NCI-H1105 treated with DMSO at 0.1 percent for 48 hours (cell line): ENCODE data around the gene ZNF366.
A peak's percentile ranks its signal among the peaks of the same experiment; 100 is the strongest.

Source experiments
- DNase-seq: peaks from one replicate; lab custom pipeline; 2025; lab: John Stamatoyannopoulos, UW

ZNF366 gene

DNA sequence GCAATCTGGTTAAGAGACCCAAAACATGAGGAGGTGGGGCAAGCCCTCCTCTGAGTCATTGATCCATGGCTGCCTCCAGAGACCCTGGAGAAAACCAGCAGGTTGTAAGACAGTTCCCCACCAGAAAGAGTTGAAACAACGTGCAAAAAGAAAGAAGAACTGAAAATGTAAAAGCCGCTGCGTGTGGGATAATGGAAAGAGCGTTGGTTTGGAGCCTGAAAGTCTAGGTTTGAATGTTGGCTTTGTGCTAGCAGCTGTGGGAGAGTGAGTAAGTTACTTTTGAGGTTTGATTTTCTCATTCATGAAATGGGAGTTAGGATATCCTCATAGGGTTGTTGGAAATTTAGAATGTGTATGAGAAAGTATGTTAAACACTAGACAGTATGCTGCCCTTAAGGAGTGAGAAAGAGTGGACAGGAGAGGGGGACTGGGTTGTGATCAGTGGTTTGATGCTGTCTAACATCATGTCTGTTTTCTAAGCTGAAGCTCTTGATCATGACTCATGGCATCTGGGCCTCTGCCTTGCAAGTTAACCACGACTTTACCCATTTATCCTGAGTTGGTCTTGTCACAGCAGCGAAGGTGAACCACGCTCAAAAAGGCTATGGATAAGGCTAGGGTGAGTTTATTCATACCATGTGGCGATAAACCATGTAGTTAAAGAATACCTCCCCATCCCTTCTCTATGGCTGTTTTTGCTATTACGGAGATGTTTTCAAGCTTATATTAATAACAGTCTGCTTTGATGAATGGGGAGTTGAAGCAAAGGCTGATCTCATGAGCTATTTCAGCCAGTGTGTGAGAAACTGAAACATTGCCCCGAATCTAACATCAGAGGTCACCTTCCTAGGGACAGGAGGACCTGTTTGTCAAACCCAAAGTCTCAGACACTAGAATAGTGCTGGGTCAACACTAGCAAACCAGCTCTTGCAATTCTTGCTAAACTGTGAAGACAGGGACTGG is 41.3 kb downstream of the ZNF366 start:
- no peak for DNase-seq

DNA sequence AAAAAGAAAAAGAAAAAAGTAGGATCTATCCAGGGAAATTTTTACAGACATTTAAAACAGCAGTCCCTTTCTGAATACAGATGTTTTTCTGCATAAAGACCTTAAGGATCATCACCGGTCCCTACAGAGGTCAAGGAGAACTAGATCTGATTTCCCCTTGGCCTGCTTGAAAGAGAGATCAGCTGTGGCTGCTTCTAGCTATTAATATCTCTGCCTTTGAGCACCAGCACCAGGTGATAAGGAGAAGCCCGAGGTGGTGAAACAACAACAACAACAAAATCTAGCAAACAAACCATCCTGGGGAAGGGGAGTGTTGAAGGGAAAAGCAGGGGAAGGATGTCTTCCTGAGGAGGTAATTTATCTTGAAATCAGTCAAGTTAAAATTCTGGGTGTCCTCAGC is 42.1 kb downstream of the ZNF366 start:
- no peak for DNase-seq

GRCh38 chr5:72464071-72464470 is 43.1 kb downstream of the ZNF366 start:
- no peak for DNase-seq

DNA sequence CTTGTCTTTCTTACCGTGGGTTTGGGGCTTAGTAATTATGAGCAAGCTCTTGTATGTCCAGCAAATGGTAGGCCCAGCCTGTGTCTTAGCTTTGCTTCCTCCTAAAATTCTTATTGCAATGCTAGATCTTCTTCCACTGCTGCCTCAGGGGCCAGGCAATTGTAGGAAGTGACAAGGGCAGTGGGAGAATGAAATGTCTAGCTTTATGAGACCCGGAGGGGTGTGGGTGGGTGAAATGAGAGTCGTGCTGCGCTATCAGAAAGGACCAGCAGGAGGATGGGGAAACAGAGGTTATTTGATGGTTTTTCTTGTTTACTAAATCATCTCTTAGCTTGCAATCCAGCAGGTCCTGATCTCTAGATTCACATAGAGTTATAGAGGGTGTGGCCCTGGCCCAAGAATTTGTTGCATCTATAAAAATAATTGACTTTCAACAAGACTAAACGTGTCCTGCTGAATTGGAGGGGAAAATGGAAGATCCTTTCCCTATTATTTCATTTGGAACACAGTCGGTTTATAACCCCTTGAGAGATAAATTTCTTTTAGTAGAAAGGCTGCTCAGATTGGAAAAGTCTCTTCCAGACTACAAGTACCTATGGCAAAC is 43.7 kb downstream of the ZNF366 start:
- DNase-seq = peak; percentile 44

GRCh38 chr5:72460413-72460812 is 46.8 kb downstream of the ZNF366 start:
- DNase-seq = no peak

DNA sequence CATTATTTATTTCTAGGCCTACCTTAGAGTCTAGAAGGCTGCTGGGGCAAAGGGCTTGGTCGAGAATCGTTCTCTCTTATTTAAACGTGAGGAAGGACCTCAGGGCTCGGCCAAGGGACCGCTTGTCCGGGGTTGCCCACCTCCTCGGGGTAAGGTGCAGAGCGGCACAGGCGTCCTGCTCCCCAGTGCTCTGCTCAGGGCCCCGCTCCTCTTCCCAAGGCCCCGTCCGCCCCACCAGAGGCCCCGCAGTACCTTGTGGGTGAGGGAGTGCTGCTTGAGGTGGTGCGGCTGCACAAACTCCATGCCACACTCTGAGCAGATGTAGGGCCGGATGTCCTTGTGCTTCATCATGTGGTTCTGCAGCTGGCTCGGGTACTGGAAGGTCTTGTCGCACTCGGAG is 47.3 kb downstream of the ZNF366 start:
- DNase-seq = no peak

- no peak for DNase-seq
Measured at GRCh38 chr5:72459089-72459661, 48.0 kb downstream of the ZNF366 start.

DNA sequence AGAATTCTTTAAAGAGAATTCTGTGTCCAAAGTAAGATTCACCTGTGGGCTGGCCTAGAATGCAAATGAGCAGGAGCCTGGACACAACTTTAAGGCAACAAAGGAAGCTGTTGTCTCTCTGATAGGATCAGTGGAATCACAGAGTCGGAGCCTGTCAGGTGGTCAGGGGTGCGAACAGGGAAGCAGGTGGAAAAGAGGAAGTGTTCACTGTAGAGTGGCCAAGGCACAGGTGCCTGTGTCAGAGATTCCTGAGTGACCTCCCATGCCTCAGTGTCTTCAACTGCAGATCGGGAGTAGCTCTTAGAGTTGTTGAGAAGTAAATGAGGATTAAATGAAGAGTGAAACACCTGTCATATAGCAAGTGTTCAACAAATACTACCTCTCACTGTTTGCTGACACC is 48.8 kb downstream of the ZNF366 start:
- no peak for DNase-seq

DNA sequence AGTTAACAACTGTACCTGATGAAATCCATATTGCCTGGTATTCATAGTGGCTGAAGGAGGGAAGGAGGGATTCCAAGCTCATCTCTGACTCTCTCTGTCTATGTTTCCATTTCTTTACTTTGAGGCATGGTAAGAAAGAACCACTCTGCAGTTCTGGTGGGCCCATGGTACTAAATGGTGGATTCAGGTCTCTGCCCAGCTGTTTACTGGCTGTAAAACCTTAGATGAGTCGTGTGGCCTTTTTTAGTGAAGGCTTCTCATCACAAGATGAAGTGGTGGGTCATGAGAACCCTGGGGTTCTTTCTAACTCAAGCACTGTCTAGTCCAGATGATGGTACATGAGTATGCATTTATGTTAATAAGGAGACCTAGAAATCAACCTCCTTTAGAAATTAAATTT is 49.7 kb downstream of the ZNF366 start:
- DNase-seq = no peak

DNA sequence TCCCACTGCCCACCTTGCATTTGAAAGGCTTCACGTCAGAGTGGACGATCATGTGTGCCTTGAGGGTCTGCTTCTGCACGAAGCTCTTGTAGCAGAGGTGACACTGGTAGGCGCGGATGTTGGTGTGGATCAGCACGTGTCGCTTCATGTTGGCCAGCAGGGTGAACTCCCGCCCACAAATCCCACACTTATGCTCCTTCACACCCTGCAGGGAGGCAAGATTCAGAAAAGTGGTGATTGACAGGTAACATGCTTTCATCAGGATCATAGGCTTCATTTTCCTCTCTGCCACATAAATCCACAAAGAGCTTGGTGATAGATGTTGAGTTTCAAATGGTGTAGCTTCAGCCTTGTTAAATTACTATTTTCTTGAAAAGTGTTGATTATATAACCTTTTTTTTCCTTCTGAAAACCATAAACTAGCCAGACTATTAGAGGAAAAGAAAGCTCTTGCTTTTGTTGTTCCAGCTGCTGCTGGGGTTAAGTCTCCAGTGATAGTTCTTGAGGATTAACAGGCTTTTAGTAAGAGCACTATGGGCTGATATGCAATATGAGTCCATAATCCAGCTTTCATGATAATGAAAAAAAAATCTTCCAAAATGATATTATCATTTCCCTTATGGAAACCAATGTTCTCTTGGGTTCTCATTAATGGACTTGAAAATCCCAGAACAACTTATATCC is 50.7 kb downstream of the ZNF366 start:
- DNase-seq = no peak

GRCh38 chr5:72455476-72455875 is 51.7 kb downstream of the ZNF366 start:
- DNase-seq = no peak

DNA sequence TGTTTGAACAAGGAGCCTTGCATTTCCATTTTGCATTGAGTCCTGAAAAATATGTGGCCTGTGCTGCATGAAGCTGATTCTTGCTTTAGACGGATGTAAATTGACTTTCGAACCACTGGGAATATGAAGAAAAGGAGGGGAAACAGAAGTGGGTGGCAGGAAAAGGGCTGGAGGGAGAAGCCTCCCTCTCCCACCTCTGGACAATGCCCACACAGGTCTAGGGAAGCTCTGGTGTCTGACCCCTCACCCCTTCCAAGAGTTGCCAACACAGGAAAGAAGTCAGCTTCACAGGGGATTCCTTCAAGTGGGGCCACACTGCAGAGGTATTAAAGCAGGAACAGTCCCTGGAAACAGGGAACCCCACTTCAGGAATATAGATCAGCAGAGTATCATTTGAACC is 52.2 kb downstream of the ZNF366 start:
- no peak for DNase-seq

GRCh38 chr5:72453246-72453775 is 53.9 kb downstream of the ZNF366 start:
- DNase-seq = no peak

DNA sequence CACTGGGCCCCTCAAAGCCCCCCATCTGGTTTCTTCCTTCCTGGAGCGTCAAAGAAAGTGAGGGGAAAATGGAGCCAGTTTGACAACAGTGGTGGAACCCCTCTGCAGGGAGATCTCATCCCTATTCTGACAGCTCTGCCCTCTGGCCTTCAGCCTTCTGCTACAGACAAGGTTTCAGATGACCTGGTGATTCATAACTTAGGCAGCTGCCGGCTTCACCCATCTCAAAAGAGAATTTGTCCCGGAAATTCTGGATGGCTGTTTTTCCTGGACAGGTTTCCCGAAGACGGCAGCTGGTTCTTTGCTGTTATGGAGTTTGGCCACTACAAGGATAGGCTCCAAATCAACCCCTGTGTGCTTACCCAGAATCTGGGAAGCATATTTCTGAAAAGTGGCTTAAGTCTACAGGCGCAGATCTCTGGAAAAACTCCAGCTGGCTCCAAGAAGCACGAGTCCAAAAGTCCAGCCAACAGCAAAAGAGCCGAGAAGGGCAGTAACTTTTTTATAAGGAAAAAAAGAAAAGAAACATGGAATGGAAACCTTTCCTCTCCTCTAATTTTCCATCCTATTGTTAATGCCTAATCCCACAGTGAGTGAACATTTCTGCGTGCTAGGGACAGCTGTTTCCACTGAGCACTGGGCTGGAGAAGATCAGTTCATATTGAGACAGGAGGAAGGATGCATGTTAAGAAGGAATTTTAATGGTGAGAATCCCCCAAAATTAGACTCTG is 54.5 kb downstream of the ZNF366 start:
- DNase-seq = no peak

DNA sequence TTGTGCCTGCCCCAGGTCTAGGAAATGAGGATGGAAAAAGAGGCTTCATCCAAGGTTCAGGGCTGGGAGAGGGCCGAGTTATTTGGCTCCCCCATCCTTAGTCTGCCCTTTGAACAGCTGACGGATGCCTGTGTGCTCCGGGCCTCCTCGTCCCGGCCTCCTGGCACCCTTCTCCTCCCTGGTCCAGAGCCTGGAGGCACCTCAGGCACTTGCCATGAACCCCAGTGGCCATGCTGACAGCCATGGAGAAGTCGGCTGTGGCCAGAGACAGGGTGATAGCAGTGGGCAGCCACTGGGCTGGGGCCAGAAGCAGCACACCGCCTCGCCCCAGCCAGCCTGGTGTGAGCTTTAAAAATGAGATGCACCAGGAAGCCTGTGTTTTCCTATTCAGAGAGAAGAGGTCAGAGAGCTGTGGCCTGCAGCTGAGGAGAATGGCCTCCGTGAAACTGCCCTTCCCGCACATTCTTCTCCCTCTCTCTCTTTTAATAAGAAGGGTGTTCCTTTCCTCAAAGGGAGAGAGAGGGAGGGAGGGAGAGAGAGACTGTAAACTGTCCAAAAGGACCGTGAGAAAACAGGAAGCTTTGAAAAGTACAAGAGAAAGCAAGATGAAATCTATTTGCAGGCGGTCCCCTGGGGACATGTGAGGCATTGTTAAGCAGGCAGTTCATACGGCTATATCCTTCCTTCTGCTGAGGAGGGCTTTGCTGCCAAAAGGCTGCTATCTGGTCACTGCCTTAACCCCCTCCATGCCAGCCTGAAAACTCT is 55.3 kb downstream of the ZNF366 start:
- no peak for DNase-seq

DNA sequence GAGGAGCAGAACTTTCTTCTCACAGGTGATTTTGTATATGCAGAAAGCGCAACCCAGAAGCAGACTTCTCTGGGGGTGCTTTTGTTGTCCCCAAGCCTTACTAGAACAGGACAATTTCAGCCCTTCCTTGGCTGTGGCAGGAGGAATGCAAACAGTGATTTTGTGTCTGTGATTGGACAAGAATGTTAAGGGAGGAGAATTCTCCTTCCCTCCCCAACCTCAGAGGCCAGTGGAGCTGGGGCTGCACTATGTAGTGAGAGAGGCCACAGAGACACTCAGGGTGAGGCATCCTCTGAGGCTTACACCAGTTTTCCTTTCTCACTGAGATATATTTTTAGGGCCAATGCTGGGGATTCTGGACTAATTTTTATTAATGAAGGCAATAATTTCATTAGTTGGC is 58.8 kb downstream of the ZNF366 start:
- DNase-seq = no peak

DNA sequence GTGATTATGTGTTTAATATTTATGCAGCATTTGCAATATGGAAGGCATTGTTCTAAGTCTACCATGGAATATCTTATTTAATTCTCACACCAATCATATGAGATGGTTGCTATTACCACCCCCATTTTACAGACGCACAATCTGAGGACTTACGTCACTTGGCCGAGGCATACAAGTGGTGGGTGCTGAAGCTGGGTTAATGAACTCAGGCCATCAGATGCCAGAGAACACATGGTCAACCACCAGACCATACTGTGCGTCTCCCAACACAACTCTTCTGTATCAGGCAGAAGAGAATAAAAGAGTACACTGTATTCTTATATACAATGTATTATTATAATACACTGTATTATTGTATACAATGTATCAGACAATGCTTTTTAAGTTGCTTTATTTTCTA is 59.5 kb downstream of the ZNF366 start:
- no peak for DNase-seq

DNA sequence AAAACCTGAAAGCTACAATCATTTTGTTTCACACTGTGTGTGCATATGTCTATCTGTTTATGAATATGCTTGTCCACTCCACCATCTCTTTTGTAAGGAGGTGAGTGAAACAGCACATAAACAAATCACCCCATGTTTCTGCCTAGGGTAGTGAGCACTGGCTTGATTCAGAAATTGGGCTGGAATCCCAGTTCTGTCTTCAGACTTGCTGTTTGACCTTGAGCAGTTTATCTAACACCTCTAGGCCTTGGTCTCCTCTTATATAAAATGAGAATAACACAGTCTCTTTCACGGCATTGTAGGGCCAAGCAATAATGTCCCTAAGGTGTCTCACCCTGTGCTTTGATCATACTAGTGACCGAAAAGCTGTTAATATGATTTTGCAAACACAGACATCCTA is 61.2 kb downstream of the ZNF366 start:
- DNase-seq = no peak

DNA sequence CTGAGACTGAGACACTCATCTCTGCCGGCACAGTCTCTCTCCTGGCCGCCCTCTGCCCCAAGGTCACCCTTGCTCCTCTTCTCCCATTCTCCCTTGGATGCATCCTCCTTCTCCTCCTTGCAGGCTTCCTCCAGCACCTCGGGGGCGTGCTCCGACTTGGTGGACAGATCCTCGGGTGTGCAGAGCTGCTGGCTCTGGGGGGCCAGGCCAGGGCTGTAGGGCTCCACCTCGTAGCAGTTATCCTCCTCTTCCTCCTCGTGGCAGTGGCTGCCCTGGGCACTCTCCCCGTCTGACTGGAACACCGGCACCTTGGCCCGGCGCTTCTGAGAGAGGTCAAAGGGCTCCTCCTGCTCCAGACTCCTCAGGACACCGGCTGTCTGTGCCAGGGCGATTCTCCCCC is 63.3 kb downstream of the ZNF366 start:
- DNase-seq = no peak

- no peak for DNase-seq
Measured at GRCh38 chr5:72441862-72442540, 65.2 kb downstream of the ZNF366 start.
